Left ventricle myocardium superior (tissue), 1 donor: ENCODE measurements around the gene KLRD1. TPM values are rescaled to one million over a fixed set of nuclear protein-coding genes. Genes with fewer than 3 reads are reported as not detected.
"Not testable (repeated sequence)": the region's sequence is repeated elsewhere in the genome, so short reads cannot be mapped to it uniquely, and the experiment has no call there.

Experiments
- ATAC-seq: fragments of 200-7000 bp; cut with Tn5 transposase; one replicate; pipeline ENCODE4 v1.9.1; 2020; ENCODE audit warnings: mild to moderate bottlenecking, moderate library complexity
- DNase-seq: peaks from one replicate; pipeline ENCODE4 v3.0.0-alpha.2; 2020
- intact Hi-C: fragments of 100-400 bp; cut with micrococcal nuclease; formaldehyde crosslinking; loops from one replicate; pipeline ENCODE4 v1.11.0; 2022
- long read RNA-seq: library from polyadenylated mRNA; unstranded; transcript quantifications from one replicate; pipeline ENCODE4 v2.0.0, GENCODE V29; 2021
- total RNA-seq: library from RNA; stranded (reverse); fragmentation: NEBNext Ultra II Directional; extraction: Animal tissue kit (Norgen Biotek cat#: 25700); gene quantifications from one replicate; pipeline ENCODE4 v1.2.1, GENCODE V29; 2021
- donor health status: DM: no; HTN: yes; CAD: no; lungs with severe emphysema.

Gene KLRD1
- total RNA-seq = 1.5 TPM
- long read RNA-seq, partial matches to known transcripts = 0 of 1 reads
- long read RNA-seq, other reads (novel, unspliced or antisense) = 1 of 1 reads

DNA sequence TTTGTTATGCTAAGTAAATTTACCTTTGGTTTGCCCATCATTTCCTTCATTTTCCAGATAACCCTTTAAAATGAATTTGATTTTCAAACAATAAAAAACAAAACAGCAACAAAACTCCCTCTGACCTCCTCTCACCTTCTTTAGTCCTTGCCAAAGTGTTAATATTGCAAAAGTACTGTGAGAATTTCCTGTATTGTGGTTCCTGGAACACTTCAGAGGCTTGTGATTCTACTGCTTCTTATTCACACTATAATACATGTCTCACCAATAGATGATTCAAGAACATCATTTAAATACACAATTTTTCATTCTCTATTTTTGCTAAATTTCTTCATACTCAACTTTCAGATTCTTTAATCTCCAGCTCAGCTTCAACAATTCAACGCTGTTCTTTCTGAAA is at the start of gene KLRD1:
KLRD1 (plus strand) TSS at position 241 of the 400 bp plus-strand sequence. CDS start 208 bp downstream, outside the sequence.
- no peak for DNase-seq
- ATAC-seq = no peak
- intact Hi-C loops = no loop called here

GRCh38 chr12:10260927-10261326 is 46.7 kb upstream of the KLRD1 start:
- intact Hi-C loops = no loop called here
- no peak for ATAC-seq

DNA sequence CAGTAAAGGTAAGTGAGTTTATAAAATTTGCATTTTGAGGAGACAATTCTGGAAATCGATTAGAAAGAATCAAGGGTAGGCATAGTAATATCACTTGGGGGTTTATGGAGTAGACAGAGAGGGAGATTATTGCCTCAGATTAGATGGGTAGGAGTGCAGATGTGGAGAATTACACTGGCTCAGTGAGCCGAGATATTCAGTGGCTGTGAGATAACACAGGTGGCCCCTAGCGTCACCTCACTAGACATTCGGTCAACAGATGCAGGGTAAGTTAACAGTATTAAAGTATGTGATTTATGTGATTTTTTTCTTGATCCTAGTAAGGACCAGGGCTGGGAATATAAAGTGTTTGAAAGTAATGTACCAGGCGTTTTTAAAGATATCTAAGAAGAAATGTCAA is 39.6 kb upstream of the KLRD1 start:
- DNase-seq (no peak), ATAC-seq (no peak)
- intact Hi-C loops = no loop called here

More at GRCh38 chr12:10260927-10261326, 46.7 kb upstream of the KLRD1 start:
- DNase-seq = no peak

DNA sequence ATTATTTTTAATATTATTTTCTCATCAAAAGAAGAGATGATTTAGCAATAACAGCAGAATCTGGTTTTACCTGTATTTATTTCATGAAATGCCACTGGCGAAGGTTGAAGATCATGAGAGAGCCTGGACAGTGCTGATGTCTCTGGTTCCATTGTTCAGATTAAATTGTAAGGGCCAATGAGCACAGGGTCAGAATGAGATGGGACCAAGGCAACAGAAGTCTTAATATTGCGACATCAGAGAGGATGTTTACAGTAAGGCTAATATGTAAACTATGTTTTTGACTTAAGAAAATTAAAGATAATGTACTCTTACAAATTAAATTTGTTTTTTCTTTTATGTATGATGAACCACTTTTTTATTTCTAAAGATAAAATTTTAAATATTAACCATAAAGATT is 35.2 kb upstream of the KLRD1 start:
- DNase-seq (no peak), ATAC-seq (no peak)
- intact Hi-C loops = no loop called here

DNA sequence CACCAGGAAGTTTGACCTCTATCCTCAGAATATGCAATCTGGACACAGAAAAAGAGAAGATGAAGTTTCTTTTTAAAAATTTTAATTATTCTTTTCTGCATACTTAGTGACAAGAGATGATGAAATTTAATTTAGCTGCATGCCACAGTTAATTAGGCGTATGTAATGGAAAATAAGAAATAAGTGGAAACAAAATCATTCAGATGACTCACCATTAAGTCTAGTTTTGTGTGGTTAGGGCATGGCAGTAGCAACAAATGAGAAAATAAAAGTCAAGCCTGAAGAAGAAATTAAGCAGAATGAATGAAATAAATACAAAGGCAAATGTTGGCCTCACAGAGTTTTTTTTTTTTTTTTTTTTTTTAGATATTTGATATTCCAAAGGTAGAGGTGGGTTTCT is 30.9 kb upstream of the KLRD1 start:
- no peak for DNase-seq
- ATAC-seq = no peak
- intact Hi-C loops = no loop called here

GRCh38 chr12:10278104-10278503 is 29.6 kb upstream of the KLRD1 start:
- ATAC-seq (no peak), DNase-seq (no peak)
- intact Hi-C loops = no loop called here

GRCh38 chr12:10279937-10280336 is 27.7 kb upstream of the KLRD1 start:
- intact Hi-C loops = no loop called here
- ATAC-seq (no peak), DNase-seq (no peak)

DNA sequence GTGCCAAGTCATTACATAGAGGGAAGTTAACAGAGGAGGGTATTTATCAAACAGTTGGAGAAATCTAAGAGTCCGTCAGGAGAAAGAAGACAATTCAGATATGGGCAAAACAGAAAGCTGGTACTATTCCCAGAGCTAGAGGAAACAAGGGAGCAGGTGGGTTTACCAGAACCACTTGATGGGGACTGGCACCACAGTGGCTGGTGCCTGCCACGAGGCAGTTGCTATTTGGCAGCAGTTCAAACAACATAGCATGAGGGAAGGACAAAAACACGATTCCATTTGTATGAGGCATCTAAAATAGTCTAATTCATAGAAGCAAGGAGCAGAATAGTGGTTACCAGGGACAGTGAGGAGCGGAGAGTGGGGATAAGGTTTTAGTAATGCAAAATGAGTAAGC is 24.6 kb upstream of the KLRD1 start:
- ATAC-seq (peak; percentile 58), DNase-seq (no peak)
- intact Hi-C loops = no loop called here

- DNase-seq (no peak), ATAC-seq (no peak)
- intact Hi-C loops = no loop called here
These were observed 21.8 kb upstream of the KLRD1 start for GRCh38 chr12:10285919-10286318.

- intact Hi-C loops = no loop called here
- no peak for DNase-seq
- ATAC-seq = no peak
These were observed 18.5 kb upstream of the KLRD1 start for GRCh38 chr12:10289005-10289754.

- intact Hi-C loops = no loop called here
- ATAC-seq (no peak), DNase-seq (no peak)
These were observed 16.6 kb upstream of the KLRD1 start for GRCh38 chr12:10291030-10291429.

DNA sequence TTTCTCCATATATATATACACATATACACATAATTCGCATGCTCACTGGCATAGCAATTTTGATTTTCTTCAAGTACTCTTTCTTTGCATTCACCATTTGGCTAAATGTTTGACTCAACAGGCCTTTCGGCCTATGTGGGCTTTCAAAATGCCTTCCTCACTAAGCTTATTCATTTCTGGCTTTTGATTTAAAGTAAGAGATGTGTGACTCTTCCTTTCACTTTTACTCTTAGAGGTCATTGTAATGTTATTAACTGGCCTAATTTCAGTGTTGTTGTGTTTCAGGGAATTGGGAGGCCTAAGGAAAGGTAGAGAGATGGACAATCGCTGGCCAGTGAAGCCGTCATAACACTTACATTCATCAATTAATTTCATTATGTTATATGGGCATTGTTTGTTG is 14.5 kb upstream of the KLRD1 start:
- DNase-seq = no peak
- ATAC-seq = no peak
- intact Hi-C loops = no loop called here

- intact Hi-C loops = no loop called here
- ATAC-seq = no peak
- no peak for DNase-seq
These were observed 14.0 kb upstream of the KLRD1 start for GRCh38 chr12:10293570-10294227.

GRCh38 chr12:10301103-10301502 is 6.6 kb upstream of the KLRD1 start:
- intact Hi-C loops = no loop called here
- ATAC-seq = no peak
- no peak for DNase-seq

GRCh38 chr12:10304161-10304574 is 3.5 kb upstream of the KLRD1 start:
- ATAC-seq (no peak), DNase-seq (no peak)
- intact Hi-C loops = no loop called here

- intact Hi-C loops = no loop called here
- ATAC-seq (no peak), DNase-seq (no peak)
These were observed 2.3 kb upstream of the KLRD1 start for GRCh38 chr12:10305411-10305810.

DNA sequence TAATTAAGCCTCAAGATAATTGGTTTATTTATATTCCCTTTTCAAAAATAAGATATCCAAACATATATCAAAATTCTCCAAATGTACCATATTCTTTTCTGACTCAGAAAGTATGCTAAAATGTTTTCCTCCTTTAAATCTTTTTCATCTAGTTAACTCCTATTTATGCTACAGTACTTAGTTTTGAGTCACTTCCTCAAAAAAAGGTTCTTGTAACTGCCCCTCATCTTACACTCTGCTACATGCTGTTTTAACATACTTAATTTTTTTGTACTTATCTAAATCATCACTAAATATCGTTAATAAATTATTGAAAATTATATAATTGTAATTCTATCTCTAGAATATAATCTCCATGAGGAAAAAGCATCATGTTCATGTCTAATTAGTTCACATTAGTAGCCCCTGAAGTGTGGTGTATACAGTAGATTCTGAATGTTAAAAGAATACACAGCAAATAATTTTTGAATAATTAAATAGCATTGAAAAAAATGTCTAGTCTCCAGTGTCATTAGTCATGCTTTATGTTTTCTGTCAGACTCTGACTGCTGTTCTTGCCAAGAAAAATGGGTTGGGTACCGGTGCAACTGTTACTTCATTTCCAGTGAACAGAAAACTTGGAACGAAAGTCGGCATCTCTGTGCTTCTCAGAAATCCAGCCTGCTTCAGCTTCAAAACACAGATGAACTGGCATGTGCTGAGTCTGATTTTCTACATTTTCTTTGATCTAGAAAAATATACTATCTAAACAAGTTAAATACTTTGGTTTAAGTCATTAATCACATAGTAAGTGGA is 3.5 kb downstream of the KLRD1 start:
- intact Hi-C loops = no loop called here
- no peak for DNase-seq
- peak; percentile 27 for ATAC-seq

GRCh38 chr12:10319388-10319787 is 11.7 kb downstream of the KLRD1 start:
- ATAC-seq (no peak), DNase-seq (no peak)
- intact Hi-C loops = no loop called here

GRCh38 chr12:10320643-10321042 is 13.0 kb downstream of the KLRD1 start:
- intact Hi-C loops = no loop called here
- ATAC-seq (no peak), DNase-seq (no peak)

GRCh38 chr12:10328691-10329090 is 21.0 kb downstream of the KLRD1 start:
- DNase-seq, ATAC-seq, intact Hi-C loops: not testable (repeated sequence)
